Mucosa of gallbladder (tissue), 1 donor: ENCODE data around the gene KCNG2. TPM values are rescaled to one million over a fixed set of nuclear protein-coding genes. Genes with fewer than 3 reads are reported as not detected.

ENCODE experiments used
- DNase-seq: peaks from one replicate; pipeline ENCODE4 v3.0.0-alpha.2; 2020; ENCODE audit warnings: low spot score
- total RNA-seq: library from RNA; stranded (reverse); gene quantifications from one replicate; pipeline ENCODE4 v1.2.1, GENCODE V29; 2021
- donor health status: DM: no; HTN: no; CAD: no.

KCNG2 gene
- total RNA-seq, 1 donor from 2014 or later = not detected

GRCh38 chr18:79819064-79819967 lies 21.6 kb downstream of the KCNG2 start:
- DNase-seq = no peak

DNA sequence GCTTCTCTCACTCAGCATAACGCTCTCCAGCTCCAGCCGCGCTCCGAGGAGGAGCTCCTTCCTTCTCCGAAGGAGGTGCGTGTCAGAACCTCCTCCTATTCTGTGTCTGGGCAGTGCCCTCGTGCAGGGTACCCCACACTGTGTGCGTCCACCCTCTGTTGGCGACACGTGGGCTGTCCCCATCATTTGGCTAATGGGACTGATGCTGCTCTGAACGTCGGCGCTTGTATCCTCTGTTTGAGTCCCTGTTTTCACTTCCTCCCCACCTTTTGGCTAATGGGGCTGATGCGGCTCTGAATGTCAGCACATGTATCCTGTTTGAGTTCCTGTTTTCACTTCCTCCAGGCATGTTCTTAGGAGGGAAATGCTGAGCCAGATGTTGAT lies 22.2 kb downstream of the KCNG2 start:
- no peak for DNase-seq

DNA sequence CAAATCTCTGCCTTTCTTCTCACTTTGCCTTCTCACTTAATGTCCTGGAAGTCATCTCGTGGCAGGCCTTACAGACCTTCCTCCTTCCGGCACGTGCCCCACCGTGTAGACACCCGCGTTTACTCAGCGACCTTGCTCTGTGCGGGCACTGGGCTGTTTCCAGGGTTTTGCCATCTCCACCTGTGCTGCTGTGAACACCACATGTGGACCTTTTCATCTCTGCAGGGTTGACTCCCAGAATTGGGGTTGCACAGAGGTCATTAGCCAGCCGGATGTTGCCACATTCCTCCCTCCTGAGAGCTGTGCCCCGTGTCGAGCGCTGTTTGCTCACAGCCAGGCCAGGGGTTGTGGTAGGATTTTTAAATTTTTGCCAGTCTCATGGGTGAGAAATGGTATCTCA lies 25.4 kb downstream of the KCNG2 start:
- DNase-seq = no peak

GRCh38 chr18:79825913-79826312 lies 28.2 kb downstream of the KCNG2 start:
- no peak for DNase-seq

GRCh38 chr18:79826966-79827365 lies 29.2 kb downstream of the KCNG2 start:
- no peak for DNase-seq

DNA sequence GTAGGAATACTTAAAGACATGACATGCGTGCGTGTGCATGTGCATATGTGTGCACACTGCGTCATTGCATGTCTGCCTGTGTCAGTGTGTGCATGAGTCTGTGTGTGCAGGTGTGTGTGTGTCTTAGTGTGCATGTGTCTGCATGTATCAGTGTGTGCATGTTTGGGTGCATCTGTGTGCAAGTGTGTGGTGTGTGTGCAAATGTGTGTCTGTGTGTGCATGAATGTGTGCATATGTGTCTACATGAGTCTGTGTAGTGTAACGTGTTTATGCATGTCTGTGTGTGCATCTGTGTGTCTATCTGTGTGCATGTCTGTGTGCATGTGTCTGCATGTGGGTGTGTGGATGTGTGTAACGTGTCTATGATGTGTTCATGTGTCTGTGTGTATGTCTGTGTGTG lies 30.5 kb downstream of the KCNG2 start:
- DNase-seq = no peak

DNA sequence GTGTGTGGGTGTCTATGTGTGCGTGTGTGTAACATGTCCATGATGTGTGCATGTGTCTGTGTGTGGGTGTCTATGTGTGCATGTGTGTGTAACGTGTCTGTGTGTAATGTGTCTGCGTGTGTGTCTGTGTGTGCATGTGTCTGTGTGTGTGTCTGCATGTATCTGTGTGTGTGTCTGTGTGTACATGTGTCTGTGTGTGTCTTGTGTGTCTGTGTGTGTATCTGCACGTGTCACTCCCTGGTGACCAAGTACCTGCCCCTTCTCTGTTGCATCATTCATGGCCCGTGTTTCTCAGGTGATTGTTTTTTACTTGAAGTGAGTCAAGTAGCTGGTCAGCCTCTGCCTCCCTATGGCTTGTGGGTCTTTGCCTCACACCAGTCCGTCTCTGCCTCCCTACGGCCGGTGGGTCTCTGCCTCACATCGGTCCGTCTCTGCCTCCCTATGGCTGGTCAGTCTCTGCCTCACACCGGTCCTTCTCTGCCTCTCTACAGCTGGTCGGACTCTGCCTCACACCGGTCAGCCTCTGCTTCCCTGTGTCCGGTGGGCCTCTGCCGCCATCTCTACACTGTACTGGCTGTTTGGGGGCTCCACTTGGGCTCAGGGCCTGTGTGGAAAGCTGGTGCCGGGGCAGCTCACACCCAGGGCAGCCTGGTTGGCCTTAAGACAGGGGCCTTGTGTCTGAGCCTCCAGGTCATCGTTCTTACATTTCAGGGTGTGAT lies 31.6 kb downstream of the KCNG2 start:
- no peak for DNase-seq

- DNase-seq = no peak
These were observed 34.4 kb downstream of the KCNG2 start for GRCh38 chr18:79832169-79832568.

DNA sequence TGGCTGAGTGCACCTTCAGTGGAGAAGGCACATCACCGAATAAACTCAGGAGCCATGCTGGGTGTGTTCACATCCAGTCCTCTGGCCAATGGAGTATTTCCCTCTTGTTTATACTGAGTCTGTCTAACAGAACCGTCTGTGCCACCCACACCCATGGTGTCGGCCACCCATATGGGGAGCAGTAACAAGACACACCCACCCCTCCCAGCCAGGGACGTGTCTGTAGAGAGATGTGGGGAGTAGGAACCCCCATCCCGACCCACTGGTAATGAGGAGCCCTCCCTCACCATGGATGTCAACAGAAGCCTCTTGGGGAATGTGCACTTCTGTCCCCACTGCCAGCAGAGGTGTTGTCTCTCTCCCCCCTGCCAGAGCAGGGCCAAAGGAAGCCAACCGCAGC lies 37.1 kb downstream of the KCNG2 start:
- no peak for DNase-seq

- no peak for DNase-seq
These were observed 44.2 kb downstream of the KCNG2 start for GRCh38 chr18:79841936-79842335.

GRCh38 chr18:79844999-79845563 lies 47.3 kb downstream of the KCNG2 start:
- DNase-seq = no peak

DNA sequence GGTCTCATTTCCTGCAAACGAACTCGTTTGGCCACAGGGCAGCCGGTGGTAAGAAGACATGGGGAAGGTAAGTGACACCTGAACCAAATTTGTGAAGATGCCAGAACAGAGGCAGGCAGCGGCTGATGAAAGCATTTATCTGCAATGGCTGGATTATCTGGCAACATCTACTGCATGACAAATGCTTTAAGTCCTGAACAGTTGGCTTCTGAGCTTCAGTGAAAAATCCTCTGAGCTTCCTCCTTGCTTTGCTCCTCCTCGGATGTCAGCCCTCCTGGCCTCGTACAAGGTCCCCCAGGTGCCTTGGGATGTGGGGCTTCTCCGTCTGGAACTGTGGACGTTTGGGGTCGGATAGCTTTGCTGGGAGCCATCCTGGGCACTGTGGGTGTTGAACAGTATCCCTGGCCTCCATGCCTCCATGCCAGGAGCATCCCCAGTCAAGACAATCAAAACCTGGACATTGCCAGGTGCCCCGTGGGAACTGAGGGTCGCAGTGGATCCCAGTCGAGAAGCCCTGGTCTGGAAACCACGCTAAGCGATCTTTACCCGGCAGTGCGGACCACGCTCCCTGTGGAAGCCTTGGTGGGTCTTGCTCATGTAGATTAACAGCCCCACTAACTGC lies 49.3 kb downstream of the KCNG2 start:
- DNase-seq = no peak

DNA sequence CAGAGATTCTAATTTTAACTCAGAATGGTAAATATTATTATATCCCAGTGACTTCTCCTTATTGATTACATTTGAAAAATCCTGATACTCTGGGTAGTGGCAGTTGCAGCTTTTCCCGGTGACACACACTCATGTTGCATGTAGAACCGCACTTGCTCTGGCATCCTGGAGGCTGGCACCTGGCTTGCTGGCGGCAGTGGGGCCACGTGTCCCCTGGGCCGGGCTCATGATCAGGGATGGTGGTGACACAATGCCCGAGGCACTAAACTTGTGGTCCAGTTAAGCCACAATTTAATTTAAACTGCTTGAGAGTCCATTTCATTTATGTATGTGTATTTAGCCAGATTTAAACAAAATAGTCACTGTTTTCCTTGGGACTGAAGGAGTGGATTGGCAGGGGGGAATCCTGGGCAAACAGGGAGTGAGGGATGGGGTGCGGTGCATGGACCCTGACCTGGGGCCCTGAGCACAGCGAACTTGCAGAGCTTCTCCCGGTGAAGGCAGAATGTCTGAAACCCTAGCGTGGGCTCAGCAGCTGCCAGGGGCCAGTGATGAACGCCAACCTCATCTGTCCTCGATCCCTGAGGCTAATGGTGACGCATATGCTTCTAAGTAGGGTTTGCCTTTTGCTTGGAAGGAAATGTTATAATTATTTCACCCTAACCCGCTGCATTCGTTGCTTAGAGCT lies 50.0 kb downstream of the KCNG2 start:
- no peak for DNase-seq

DNA sequence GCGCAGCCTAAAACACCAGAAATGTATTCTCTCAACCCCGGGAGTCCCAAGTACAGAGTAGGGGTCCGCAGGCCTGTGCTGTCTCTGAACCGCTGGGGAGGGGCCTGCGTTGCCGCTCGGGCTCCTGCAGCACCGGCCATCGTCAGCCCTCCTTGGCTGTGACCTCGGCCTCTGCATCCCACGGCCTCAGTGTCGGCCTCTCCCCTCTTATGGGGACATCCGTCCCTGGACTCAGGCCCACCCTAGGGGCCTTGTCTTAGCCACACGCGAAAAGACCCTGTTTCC lies 50.5 kb downstream of the KCNG2 start:
- DNase-seq = no peak

- DNase-seq = no peak
These were observed 51.0 kb downstream of the KCNG2 start for GRCh38 chr18:79848579-79849327.

- no peak for DNase-seq
These were observed 51.8 kb downstream of the KCNG2 start for GRCh38 chr18:79849328-79850207.

- no peak for DNase-seq
These were observed 53.0 kb downstream of the KCNG2 start for GRCh38 chr18:79850731-79851130.

DNA sequence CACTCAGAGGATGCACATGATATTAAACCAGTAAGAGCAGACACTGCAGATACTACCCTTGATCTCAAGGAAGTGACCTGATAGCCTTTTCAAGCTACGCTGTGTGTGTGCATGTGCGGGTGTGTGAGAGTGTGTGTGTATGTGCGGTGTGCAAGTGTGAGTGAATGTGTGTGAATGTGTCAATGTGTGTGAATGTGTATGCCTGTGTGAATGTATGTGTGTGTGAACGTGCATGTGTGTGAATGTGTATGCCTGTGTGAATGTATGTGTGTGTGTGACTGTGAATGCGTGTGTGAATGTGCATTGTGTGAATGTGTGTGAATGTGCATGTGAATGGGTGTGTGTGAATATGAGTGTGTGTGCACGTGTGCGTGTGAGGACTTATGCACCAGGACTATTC lies 53.8 kb downstream of the KCNG2 start:
- no peak for DNase-seq

DNA sequence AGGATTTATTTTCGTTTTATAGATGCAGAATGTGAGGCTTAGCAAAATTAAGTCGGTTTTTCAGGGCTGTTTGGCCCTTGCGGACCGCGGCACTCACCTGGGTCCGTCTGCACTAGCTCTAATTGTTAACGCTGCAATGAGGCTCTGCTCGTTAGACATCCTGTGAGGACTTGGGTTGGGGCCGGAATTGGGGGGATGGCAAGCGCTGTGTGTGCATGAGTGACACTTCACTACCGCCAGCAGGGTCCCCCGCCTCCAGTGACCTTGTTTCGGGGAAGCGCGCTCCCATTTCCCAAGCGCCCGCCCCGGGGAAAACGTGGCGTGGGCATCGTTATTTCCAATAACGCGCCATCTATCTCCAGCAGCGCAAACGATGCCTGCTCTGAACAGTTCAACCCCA lies 54.2 kb downstream of the KCNG2 start:
- no peak for DNase-seq

- no peak for DNase-seq
These were observed 55.0 kb downstream of the KCNG2 start for GRCh38 chr18:79852561-79853302.
